OCI-LY7 (cell line): ENCODE results near the gene DRAM1.

ENCODE experiments used
- CTCF ChIP-seq: fragments of 200-600 bp; sonication (generic); conservative IDR thresholded peaks from 2 replicates; pipeline ENCODE4 v1.5.1; 2014; ENCODE audit warnings: mild to moderate bottlenecking, antibody characterized with exemption, low read length, moderate library complexity, mixed read lengths
- EZH2phosphoT487 ChIP-seq: fragments of 200-600 bp; sonication (generic); IDR thresholded peaks from 2 replicates; pipeline ENCODE4 v1.6.1; 2018; ENCODE audit warnings: low read depth, borderline replicate concordance, mild to moderate bottlenecking, mixed run types, antibody characterized with exemption, low read length, moderate library complexity, mixed read lengths

- TF ChIP-seq CTCF (no peak), EZH2phosphoT487 (no peak)
These were observed 49.7 kb downstream of the DRAM1 start for GRCh38 chr12:101927036-101927435.
